ENCODE results near the gene MLN.

Gene MLN

GRCh38 chr6:33820784-33821520, 17.1 kb upstream of the MLN start:
- H3K4me3 ChIP-seq (ENCODE audit: control insufficient read depth, low read depth, low read length) = no peak overlapping the region
- no peak for DNase-seq (ENCODE audit: low read depth)
- TF ChIP-seq, protein P1, sequence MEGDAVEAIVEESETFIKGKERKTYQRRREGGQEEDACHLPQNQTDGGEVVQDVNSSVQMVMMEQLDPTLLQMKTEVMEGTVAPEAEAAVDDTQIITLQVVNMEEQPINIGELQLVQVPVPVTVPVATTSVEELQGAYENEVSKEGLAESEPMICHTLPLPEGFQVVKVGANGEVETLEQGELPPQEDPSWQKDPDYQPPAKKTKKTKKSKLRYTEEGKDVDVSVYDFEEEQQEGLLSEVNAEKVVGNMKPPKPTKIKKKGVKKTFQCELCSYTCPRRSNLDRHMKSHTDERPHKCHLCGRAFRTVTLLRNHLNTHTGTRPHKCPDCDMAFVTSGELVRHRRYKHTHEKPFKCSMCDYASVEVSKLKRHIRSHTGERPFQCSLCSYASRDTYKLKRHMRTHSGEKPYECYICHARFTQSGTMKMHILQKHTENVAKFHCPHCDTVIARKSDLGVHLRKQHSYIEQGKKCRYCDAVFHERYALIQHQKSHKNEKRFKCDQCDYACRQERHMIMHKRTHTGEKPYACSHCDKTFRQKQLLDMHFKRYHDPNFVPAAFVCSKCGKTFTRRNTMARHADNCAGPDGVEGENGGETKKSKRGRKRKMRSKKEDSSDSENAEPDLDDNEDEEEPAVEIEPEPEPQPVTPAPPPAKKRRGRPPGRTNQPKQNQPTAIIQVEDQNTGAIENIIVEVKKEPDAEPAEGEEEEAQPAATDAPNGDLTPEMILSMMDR (conservative IDR thresholded peaks at IDR 0.05; ENCODE audit: control insufficient read depth, insufficient read depth, low read depth, low read length) = no peak

GRCh38 chr6:33820243-33820642, 16.4 kb upstream of the MLN start:
- DNase-seq (ENCODE audit: low read depth) = no peak
- H3K4me3 ChIP-seq (ENCODE audit: control insufficient read depth, low read depth, low read length) = no peak overlapping the region
- TF ChIP-seq, protein P1 (conservative IDR thresholded peaks at IDR 0.05; ENCODE audit: control insufficient read depth, insufficient read depth, low read depth, low read length) = no peak

DNA sequence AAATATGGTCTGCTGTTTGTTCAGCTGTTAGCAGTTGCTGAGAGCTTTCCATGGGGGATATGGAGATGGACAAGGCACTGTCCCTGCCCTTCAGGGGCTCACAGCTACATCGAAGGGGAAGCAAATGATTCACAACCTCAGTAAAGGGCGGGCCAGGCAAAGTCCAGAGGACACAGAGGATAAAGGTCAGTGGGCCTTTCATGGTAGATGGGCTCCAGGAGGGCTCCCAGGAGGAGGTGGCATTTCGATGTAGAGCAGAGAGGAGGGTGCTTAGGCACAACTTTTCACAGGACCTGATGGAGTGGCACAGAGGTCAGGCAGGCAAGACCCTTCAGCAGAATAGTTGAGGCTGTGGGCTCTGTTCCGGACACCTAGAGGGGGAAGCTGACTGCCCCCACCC, 15.2 kb upstream of the MLN start:
- H3K4me3 ChIP-seq (ENCODE audit: control insufficient read depth, low read depth, low read length) = no peak overlapping the region
- TF ChIP-seq, protein P1 (conservative IDR thresholded peaks at IDR 0.05; ENCODE audit: control insufficient read depth, insufficient read depth, low read depth, low read length) = no peak
- no peak for DNase-seq (ENCODE audit: low read depth)

GRCh38 chr6:33818293-33818692, 14.5 kb upstream of the MLN start:
- TF ChIP-seq, protein P1 (conservative IDR thresholded peaks at IDR 0.05; ENCODE audit: control insufficient read depth, insufficient read depth, low read depth, low read length) = no peak
- DNase-seq (ENCODE audit: low read depth) = no peak
- no peak overlapping the region for H3K4me3 ChIP-seq (ENCODE audit: control insufficient read depth, low read depth, low read length)

DNA sequence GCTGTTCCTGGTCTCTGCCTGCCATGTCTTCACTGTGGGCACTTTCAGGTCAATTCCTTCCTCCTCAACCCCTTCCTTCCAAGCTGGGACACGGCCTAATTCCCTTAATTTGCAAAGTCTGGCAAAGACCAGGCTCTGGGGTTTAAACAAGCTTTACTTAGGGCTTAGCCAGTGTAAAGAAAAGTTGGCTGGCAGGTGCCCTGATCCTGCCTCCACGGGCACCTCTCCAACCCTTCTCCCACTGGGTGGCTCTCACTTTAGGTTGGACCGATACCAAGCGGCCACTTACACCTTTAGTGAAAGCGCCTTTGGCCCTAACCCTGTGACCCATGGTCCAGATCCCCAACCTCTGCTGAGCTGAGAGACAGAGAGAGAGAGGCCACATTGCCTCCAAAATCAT, 13.7 kb upstream of the MLN start:
- DNase-seq (ENCODE audit: low read depth) = no peak
- H3K4me3 ChIP-seq (ENCODE audit: control insufficient read depth, low read depth, low read length) = no peak overlapping the region
- TF ChIP-seq, protein P1 (conservative IDR thresholded peaks at IDR 0.05; ENCODE audit: control insufficient read depth, insufficient read depth, low read depth, low read length) = no peak

- TF ChIP-seq, protein P1 (conservative IDR thresholded peaks at IDR 0.05; ENCODE audit: control insufficient read depth, insufficient read depth, low read depth, low read length) = no peak
Measured at GRCh38 chr6:33816911-33817310, 13.1 kb upstream of the MLN start.

More at GRCh38 chr6:33816911-33817310, 13.1 kb upstream of the MLN start:
- no peak for DNase-seq (ENCODE audit: low read depth)
- no peak overlapping the region for H3K4me3 ChIP-seq (ENCODE audit: control insufficient read depth, low read depth, low read length)
